Choroid plexus epithelial cell (primary cell): ENCODE data around the gene PREPL.

Experiments used
- DNase-seq: peaks from one replicate; pipeline ENCODE4 v3.0.0-alpha.2; 2010; ENCODE audit warnings: low read depth
- H3K4me3 ChIP-seq: 2 replicates; pipeline ENCODE4 v1.5.1; 2011; ENCODE audit warnings: low read depth, mild to moderate bottlenecking, control low read depth, low read length, moderate library complexity
- TF ChIP-seq, protein P1 (sequence below): conservative IDR thresholded peaks from 2 replicates; pipeline ENCODE4 v1.5.1; 2011; ENCODE audit warnings: low read depth, mild to moderate bottlenecking, control low read depth, inconsistent platforms, low read length, moderate library complexity

Gene PREPL

DNA sequence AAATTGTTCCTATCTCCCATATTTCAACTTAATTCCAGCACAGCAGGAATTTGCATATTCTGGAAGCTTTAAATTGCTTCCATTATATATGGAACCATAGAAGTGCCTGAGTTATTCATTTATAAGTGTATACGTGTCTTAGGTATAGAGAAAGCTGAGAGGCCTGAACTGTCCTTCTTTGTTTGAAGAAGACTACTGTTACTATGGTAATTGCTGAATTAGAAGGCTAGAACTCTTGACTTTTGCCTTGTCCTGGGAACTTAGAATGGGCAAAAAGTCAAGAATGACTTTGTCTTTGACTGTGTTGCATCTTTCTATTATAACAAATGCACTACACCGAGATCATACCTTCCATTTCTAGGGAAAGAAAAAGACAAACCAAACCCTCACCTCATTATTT lies 16.2 kb upstream of the PREPL start:
- no peak for DNase-seq
- no peak overlapping the region for H3K4me3 ChIP-seq
- TF ChIP-seq, protein P1, sequence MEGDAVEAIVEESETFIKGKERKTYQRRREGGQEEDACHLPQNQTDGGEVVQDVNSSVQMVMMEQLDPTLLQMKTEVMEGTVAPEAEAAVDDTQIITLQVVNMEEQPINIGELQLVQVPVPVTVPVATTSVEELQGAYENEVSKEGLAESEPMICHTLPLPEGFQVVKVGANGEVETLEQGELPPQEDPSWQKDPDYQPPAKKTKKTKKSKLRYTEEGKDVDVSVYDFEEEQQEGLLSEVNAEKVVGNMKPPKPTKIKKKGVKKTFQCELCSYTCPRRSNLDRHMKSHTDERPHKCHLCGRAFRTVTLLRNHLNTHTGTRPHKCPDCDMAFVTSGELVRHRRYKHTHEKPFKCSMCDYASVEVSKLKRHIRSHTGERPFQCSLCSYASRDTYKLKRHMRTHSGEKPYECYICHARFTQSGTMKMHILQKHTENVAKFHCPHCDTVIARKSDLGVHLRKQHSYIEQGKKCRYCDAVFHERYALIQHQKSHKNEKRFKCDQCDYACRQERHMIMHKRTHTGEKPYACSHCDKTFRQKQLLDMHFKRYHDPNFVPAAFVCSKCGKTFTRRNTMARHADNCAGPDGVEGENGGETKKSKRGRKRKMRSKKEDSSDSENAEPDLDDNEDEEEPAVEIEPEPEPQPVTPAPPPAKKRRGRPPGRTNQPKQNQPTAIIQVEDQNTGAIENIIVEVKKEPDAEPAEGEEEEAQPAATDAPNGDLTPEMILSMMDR, result no peak

DNA sequence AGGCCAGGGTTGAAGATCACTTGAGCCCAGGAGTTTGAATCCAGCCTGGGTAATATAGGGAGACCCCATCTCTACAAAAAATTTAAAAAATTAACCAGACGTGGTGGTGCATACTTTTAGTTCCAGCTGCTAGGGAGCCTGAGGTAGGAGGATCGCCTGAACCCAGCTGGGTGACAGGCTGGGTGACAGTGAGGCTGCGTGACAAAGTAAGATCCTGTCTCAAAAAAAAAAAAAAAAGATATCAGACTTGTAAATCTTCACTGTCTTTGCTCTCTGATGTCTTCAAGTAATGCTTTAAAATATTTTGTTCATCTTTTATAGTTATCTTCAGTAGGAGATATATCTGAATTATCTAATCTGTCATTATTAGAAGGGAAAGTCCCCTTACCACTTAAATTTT lies 11.0 kb upstream of the PREPL start:
- TF ChIP-seq, protein P1, result no peak
- no peak overlapping the region for H3K4me3 ChIP-seq
- DNase-seq, result no peak

DNA sequence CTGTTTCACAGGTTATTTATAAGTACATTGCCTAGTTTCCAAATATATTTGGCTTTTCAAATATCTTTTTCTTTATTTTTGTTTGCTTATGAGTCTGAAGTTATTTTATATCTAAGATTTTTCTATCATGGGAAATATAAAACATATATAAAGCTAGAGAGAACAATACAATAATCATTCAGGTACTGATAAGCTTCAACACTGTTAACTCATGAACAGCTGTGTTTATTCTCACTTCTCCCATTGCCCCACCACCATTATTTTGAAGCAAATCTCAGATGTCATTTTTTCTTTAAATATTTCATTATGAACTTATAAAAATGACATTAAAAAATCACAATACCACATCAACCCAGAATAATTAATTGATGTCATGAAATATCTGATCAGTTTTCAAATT lies 10.2 kb upstream of the PREPL start:
- TF ChIP-seq, protein P1, result no peak
- DNase-seq, result no peak
- no peak overlapping the region for H3K4me3 ChIP-seq

DNA sequence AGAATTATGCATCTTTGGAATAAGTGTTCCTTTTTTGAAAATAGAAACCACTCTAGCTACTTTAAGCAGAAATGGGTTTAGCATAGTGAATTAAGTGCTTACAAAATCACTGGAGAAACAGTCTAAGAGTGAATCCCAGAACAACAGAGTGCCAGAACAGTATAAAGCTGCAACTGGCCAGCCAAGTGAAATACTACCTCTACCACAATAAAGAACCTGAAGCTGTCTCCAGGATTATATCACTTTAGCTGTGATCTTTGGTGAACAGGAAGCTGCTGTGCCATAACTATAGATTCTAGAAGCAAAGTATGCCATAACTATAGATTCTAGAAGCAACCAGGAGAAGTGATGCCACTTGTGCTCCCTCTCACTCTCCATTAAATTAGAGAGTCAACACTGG lies 8.1 kb upstream of the PREPL start:
- TF ChIP-seq, protein P1, result no peak
- H3K4me3 ChIP-seq, result no peak overlapping the region
- DNase-seq, result no peak

DNA sequence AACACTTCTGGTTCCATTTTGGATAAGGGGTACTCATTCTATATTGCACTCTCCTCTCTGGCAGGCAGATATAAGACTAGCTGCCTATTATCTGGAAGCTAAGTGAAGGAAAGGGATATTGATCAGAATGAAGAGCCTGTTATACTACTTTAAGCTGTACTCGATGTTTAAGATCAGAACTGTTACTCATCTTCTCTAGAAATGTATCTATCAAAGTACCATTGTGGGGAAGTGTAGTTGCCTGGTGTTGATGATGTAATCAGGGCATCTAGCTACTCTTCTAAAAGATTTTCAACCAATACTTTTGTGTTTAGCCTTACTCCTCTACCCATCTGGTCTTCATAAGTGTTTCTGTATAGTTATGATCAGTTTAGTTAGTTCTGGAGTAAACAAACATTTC lies 6.3 kb upstream of the PREPL start:
- H3K4me3 ChIP-seq, result no peak overlapping the region
- no peak for DNase-seq
- TF ChIP-seq, protein P1, result no peak

DNA sequence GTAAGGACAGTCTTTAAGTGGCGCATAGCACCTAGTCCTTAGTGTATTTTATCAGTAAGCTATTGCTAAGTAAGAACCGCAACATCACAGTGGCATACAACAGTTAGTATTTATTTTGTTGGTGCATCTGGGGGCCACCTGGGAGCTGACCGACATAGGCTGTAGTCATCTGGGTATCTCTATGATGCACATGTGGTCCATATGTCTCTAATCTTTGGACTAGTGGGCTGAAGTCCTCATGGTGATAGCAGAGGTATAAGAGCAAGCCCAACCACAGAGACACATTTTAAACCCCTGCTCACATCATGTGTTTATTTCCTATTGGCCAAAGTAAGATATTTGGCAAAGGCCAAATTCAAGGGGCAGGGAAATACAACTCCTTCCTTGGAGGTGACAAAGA lies 3.3 kb upstream of the PREPL start:
- no peak for DNase-seq
- TF ChIP-seq, protein P1, result no peak
- H3K4me3 ChIP-seq, result no peak overlapping the region

DNA sequence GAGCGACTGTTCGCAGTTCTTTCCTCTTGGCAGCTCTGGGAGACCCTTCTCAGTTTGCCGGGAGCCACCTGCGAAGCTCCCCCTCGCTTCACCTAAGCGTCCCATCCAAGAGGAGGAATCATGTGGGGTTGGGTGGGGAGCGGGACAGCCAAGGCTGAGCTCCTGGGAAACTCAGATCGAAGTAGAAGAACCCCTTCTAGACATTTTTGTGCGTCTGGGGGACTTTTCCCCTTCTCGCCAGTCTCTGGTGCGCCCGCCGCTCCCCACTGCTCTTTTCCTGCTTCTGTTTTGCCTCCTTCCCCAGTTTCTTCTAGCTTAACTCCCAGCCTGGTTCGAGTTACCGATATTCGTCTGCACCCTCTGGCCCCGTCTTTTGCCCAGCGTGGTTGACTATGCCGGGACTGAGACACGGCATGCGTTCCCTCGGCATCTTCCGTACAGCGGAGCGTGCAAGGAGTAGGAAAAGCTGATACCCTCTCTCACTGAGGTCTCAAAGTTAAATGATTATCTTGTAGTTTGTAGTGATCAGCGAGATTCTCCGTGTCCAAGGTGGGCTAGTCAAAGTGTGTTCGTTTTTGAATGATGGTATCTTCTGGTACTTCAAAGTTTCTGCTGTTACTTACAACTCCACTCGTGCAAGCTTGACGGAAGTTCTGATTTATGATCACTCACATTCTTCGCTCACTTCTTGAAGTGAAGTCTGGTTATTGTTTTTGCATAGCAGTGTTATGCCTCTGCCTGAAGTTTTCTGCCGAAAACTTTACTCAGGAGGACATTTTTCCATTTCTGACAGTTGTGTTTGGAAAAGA lies 1.1 kb upstream of the PREPL start:
- peak overlapping the region; percentile 87 for H3K4me3 ChIP-seq
- TF ChIP-seq, protein P1, result no peak
- peak; percentile 56 for DNase-seq
